ENCODE measurements around the gene PLS3. TPM values are rescaled to one million over a fixed set of nuclear protein-coding genes. Genes with fewer than 3 reads are reported as not detected.

The PLS3 gene
- total and polyA plus RNA-seq, 2 donors (not counting 3 experiments of a cell fraction or from before 2014, with no cell fraction given) = 120 to 329 TPM

DNA sequence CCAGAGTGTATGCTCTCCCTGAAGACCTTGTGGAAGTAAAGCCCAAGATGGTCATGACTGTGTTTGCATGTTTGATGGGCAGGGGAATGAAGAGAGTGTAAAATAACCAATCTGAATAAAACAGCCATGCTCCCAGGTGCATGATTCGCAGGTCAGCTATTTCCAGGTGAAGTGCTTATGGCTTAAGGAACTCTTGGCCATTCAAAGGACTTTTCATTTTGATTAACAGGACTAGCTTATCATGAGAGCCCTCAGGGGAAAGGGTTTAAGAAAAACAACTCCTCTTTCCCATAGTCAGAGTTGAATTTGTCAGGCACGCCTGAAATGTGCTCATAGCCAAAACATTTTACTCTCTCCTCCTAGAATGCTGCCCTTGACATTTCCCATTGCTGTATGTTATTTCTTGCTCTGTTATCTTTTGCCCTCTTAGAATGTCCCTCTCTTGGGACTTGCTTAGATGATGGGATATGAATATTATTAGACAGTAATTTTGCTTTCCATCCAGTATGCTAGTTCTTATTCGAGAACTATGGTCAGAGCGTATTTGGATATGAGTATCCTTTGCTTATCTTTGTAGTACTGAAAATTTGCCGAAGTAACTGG is 88.6 kb downstream of the PLS3 start:
- dilution Hi-C loops (cut with MboI; ENCODE audit: extremely low pct_ligation_motif_present, low sequenced_read_pairs) = no loop called here

More for the DNA sequence above, 88.6 kb downstream of the PLS3 start:
- no peak for FAIRE-seq
- Histone ChIP-seq H3K9me3 (replicated peaks; ENCODE audit: control insufficient read depth, insufficient read depth, low read length) (no peaks in the 10 kb centered on the region), H3K36me3 (ENCODE audit: control insufficient read depth in 2 of 2, extremely low read depth in 1 of 2, insufficient read depth in 2 of 2, low read length in 2 of 2) (peaks cover 4 to 12% of the 10 kb centered on the region in 2 experiments), H3K4me3 (replicated peaks in 1 of 3; ENCODE audit: insufficient read depth in 1 of 3, low read depth in 1 of 3, low read length in 3 of 3) (no peak overlapping the region), H3K9ac (replicated peaks; ENCODE audit: extremely low read depth, insufficient read depth, low read length) (no peak overlapping the region), H3K79me2 (ENCODE audit: control insufficient read depth, insufficient read depth, low read length) (no peaks in the 10 kb centered on the region), H3K4me2 (ENCODE audit: insufficient read depth, low read length) (no peak overlapping the region), H3K9me1 (replicated peaks; ENCODE audit: control insufficient read depth, extremely low read depth, insufficient read depth, low read length) (no peaks in the 10 kb centered on the region), H4K20me1 (replicated peaks; ENCODE audit: control insufficient read depth, extremely low read depth, insufficient read depth, low read length) (no peaks in the 10 kb centered on the region), H3K27me3 (ENCODE audit: control insufficient read depth in 2 of 2, insufficient read depth in 2 of 2, low read length in 2 of 2) (no peaks in the 10 kb centered on the region), H3K4me1 (ENCODE audit: control insufficient read depth, extremely low read depth, insufficient read depth, low read length) (no peaks in the 10 kb centered on the region), H2AFZ (ENCODE audit: low read depth, low read length) (no peak overlapping the region), H3K27ac (ENCODE audit: insufficient read depth, low read depth, low read length) (no peak overlapping the region)
- POLR2A ChIA-PET = no interaction called here
- no TSS peak for BruUV-seq (replicated peaks)
- CTCF ChIA-PET = interaction anchor here (1.0 to 1.6 kb wide), 2 partner anchors 22 to 41 kb away, joined by 3 read pairs; no protein-coding TSS in a partner anchor
- DNase-seq (ENCODE audit: low read depth, low spot score) = no peak
- intact Hi-C loops (cut with micrococcal nuclease) = no loop called here
- no peak for TF ChIP-seq EZH2 (IDR thresholded peaks at IDR 0.05; ENCODE audit: borderline replicate concordance, low read depth, low read length, severe bottlenecking)
- no peak for TF ChIP-seq FOS (IDR thresholded peaks at IDR 0.05; ENCODE audit: borderline replicate concordance, insufficient read depth, low read length)
- no peak for TF ChIP-seq MYC (IDR thresholded peaks at IDR 0.05; ENCODE audit: low read depth, low read length)
- TF ChIP-seq POLR2AphosphoS5 (IDR thresholded peaks at IDR 0.05; ENCODE audit: insufficient read depth, low read depth, low read length) = no peak
- no peak for TF ChIP-seq JUN (IDR thresholded peaks at IDR 0.05; ENCODE audit: borderline replicate concordance, insufficient read depth, insufficient read length, low read depth)
- no peak for TF ChIP-seq CTCF (IDR thresholded peaks at IDR 0.05; ENCODE audit: extremely low read depth in 1 of 2, insufficient read depth in 1 of 2, low read depth in 1 of 2, low read length in 2 of 2)
- TF ChIP-seq MAX (IDR thresholded peaks at IDR 0.05; ENCODE audit: insufficient read depth, insufficient read length) = no peak
- no peak for TF ChIP-seq POLR2A (IDR thresholded peaks at IDR 0.05; ENCODE audit: low read depth, low read length)
- TF ChIP-seq GATA2 (IDR thresholded peaks at IDR 0.05; ENCODE audit: insufficient read depth, insufficient read length, low read depth, low read length) = no peak
